PC-9 (cell line): ENCODE results near the gene ABCE1.

ENCODE experiments used
- CTCF ChIP-seq: fragments of 200-600 bp; sonication (generic); conservative IDR thresholded peaks from 2 replicates; pipeline ENCODE4 v1.6.1; 2017; ENCODE audit warnings: mixed run types, antibody characterized with exemption, mild to moderate bottlenecking, moderate library complexity
- EZH2 ChIP-seq: fragments of 200-600 bp; sonication (generic); IDR thresholded peaks from 2 replicates; pipeline ENCODE4 v1.8.0; 2017; ENCODE audit warnings: antibody characterized with exemption, low read depth

- TF ChIP-seq EZH2 (no peak), CTCF (no peak)
These were observed 39.9 kb upstream of the ABCE1 start for GRCh38 chr4:145058256-145058655.
